Measurements from ENCODE around the gene PDCD2L.

DNA sequence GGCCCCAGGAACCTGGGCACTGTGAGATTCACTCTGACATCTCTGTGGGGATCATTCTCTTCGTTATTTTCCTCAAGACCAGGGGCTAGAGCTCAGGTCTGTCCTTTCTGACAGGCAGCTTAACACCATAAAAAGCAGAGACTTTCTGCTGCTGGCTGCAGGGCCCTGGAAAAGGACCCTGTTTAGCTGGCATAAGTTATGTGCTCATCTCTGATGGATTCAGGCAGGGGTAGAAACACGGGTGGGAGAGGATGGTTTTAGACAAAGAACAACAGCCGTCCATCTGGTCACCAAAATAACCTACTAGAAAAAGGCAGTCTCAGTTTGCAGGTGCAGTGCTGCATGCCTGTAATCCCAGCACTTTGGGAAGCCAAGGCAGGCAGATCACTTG lies 41.5 kb upstream of the PDCD2L start:
- TF ChIP-seq, protein P1, sequence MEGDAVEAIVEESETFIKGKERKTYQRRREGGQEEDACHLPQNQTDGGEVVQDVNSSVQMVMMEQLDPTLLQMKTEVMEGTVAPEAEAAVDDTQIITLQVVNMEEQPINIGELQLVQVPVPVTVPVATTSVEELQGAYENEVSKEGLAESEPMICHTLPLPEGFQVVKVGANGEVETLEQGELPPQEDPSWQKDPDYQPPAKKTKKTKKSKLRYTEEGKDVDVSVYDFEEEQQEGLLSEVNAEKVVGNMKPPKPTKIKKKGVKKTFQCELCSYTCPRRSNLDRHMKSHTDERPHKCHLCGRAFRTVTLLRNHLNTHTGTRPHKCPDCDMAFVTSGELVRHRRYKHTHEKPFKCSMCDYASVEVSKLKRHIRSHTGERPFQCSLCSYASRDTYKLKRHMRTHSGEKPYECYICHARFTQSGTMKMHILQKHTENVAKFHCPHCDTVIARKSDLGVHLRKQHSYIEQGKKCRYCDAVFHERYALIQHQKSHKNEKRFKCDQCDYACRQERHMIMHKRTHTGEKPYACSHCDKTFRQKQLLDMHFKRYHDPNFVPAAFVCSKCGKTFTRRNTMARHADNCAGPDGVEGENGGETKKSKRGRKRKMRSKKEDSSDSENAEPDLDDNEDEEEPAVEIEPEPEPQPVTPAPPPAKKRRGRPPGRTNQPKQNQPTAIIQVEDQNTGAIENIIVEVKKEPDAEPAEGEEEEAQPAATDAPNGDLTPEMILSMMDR (conservative IDR thresholded peaks at IDR 0.05) = no peak
- no peak for TF ChIP-seq EZH2 (IDR thresholded peaks at IDR 0.05; ENCODE audit: low read depth)
